Lung (tissue), 12 donors: ENCODE data around the gene TRAPPC13. TPM values are rescaled to one million over a fixed set of nuclear protein-coding genes. Genes with fewer than 3 reads are reported as not detected.

Experiments
- ATAC-seq: fragments of 200-7000 bp; cut with Tn5 transposase; one replicate; pipeline ENCODE4 v1.9.1; 2020; ENCODE audit warnings: moderate number of reproducible peaks; ENCODE audit not compliant: insufficient read depth, low FRiP score
- DNase-seq, 3 donors: peaks; one replicate each; pipeline ENCODE4 v3.0.0-alpha.2; 2013 to 2017
- H3K27ac ChIP-seq, 2 donors: one replicate each; pipeline ENCODE4 v1.5.1; 2013; ENCODE audit warnings: mild to moderate bottlenecking in 2 of 2, moderate library complexity in 2 of 2, control low read depth in 1 of 2, inconsistent platforms in 1 of 2, low read depth in 1 of 2, low read length in 1 of 2
- H3K27me3 ChIP-seq, 3 donors: one replicate each; pipeline ENCODE4 v1.5.1; 2013; ENCODE audit warnings: low read length in 2 of 3; ENCODE audit not compliant: control insufficient read depth in 3 of 3, insufficient read depth in 3 of 3
- H3K36me3 ChIP-seq, 4 donors: one replicate each; pipeline ENCODE4 v1.5.1; 2013; ENCODE audit warnings: low read length in 4 of 4, mild to moderate bottlenecking in 1 of 4, moderate library complexity in 1 of 4; ENCODE audit not compliant: control insufficient read depth in 4 of 4, insufficient read depth in 4 of 4
- H3K4me1 ChIP-seq, 5 donors: one replicate each; pipeline ENCODE4 v1.5.1; 2013; ENCODE audit warnings: low read length in 5 of 5, mild to moderate bottlenecking in 2 of 5, moderate library complexity in 1 of 5; ENCODE audit not compliant: control insufficient read depth in 5 of 5, insufficient read depth in 5 of 5
- H3K4me3 ChIP-seq: one replicate; pipeline ENCODE4 v1.5.1; 2013; ENCODE audit warnings: mild to moderate bottlenecking, control low read depth, moderate library complexity
- H3K9ac ChIP-seq, 2 donors: one replicate each; pipeline ENCODE4 v1.5.1; 2013; ENCODE audit warnings: low read length in 2 of 2, control low read depth in 1 of 2; ENCODE audit not compliant: insufficient read depth in 1 of 2
- H3K9me3 ChIP-seq, 4 donors: one replicate each; pipeline ENCODE4 v1.5.1; 2013; ENCODE audit warnings: low read length in 3 of 4, mild to moderate bottlenecking in 1 of 4, moderate library complexity in 1 of 4; ENCODE audit not compliant: control insufficient read depth in 4 of 4, insufficient read depth in 3 of 4
- CTCF ChIP-seq: IDR thresholded peaks from 2 replicates; pipeline ENCODE4 v1.5.1; 2012; ENCODE audit warnings: mild to moderate bottlenecking; ENCODE audit errors: control extremely low read depth, extremely low read depth
- WGBS, 2 donors: extraction: QIAGEN DNeasy Blood & Tissue Kit; methylation state at CpG; one replicate each; pipeline ENCODE4 v1.1.7; 2013; 5-methylcytosine and 5-hydroxymethylcytosine counted together
- polyA plus RNA-seq, 2 donors: library from polyadenylated mRNA; stranded (reverse); fragments of 200-250 nt; gene quantifications; one replicate each; pipeline ENCODE4 v1.2.1, GENCODE V29; 2013
- total RNA-seq, 2 donors: library from RNA; depleted of rRNA in 1 of 2; stranded (reverse); fragments of >200 nt in 1 of 2; gene quantifications; one replicate each; pipeline ENCODE4 v1.2.1, GENCODE V29; 2014 to 2021
- donor health status: control.
- donor health status: control.
- donor health status: Bipolar disorder and iron deficiency.
- donor health status: healthy.
- donor health status: DM: yes; HTN: yes; CAD: no.

The TRAPPC13 gene
- total and polyA plus RNA-seq, 4 donors: 13.3 to 42.0 (median 17.0) TPM

DNA sequence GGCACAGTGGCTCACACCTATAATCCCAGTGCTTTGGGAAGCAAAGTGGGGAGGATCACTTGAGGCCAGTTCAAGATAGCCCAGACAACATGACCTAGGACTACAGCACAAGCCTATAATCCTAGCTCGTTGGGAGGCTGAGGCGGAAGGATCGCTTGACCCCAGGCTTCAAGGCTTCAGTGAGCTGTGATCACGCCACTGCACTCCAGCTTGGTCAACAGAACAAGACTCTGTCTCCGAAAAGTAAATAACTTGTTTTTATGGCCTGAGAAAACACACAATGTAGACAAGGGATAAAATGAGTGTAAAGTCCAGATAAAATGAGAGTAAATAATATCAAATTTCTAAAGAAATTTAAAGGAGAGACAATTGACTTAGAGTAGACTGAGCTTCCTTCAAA, 26.3 kb downstream of the TRAPPC13 start:
- Histone ChIP-seq H3K4me1 (no peaks in the 10 kb centered on the region), H3K27me3 (no peaks in the 10 kb centered on the region), H3K36me3 (peaks cover 0 to 20% (median 5%) of the 10 kb centered on the region in 4 donors), H3K27ac (no peak overlapping the region), H3K9ac (no peak overlapping the region), H3K4me3 (no peak overlapping the region), H3K9me3 (no peaks in the 10 kb centered on the region)
- TF ChIP-seq CTCF: no peak
- WGBS, 2 donors: 86 to 94% methylated on average over 5 of the region's 5 CpGs
- no peak for ATAC-seq
- DNase-seq: no peak

- ATAC-seq (no peak), DNase-seq (no peak)
- Histone ChIP-seq H3K27ac (no peak overlapping the region), H3K9me3 (no peaks in the 10 kb centered on the region), H3K36me3 (peaks cover 0 to 14% (median 2%) of the 10 kb centered on the region in 4 donors), H3K27me3 (no peaks in the 10 kb centered on the region), H3K9ac (no peak overlapping the region), H3K4me1 (no peaks in the 10 kb centered on the region), H3K4me3 (no peak overlapping the region)
- 81 to 83% methylated on average over 2 of the region's 2 CpGs for WGBS, 2 donors
- no peak for TF ChIP-seq CTCF
Measured at GRCh38 chr5:65654713-65655112, 29.9 kb downstream of the TRAPPC13 start.

DNA sequence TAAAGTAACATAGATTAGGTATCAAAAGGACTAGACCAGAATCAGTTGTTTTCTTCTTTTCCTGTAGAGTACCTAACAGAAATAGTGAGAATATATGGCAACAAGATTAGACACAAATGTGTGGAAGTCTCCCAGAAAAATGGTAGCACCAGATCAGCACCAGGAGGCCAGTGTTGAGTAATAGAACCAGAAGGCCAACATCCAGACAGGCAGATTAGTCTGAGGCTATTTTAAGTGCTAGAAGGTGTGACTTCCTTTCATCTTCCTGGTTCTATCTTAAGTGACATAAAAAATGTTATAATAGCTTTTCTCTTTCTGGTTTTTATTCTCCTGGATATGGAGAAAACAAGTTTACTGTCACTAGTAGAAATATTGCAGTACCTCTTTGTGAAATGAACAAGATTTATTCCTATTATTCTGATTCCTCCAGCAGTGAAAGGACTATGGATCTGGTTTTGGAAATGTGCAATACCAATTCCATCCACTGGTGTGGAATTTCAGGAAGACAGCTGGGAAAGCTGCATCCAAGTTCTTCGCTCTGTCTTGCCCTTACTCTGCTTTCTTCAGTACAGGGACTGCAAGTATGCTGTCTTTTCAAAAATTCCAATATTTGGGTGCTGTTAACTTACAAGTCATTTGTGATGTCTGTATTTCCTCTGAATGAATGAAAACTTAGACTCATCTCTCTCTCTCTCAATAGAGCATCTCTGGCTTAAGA, 39.1 kb downstream of the TRAPPC13 start:
- Histone ChIP-seq H3K27me3 (no peaks in the 10 kb centered on the region), H3K4me3 (no peak overlapping the region), H3K9me3 (no peaks in the 10 kb centered on the region), H3K4me1 (no peaks in the 10 kb centered on the region), H3K36me3 (peaks cover under 1 to 11% (median 4%) of the 10 kb centered on the region in 4 donors), H3K9ac (no peak overlapping the region), H3K27ac (no peak overlapping the region)
- peak in 2 of 3 donors; percentile 7 to 13 for DNase-seq
- no peak for TF ChIP-seq CTCF
- ATAC-seq: no peak
- 91 to 95% methylated on average over 1 of the region's 1 CpG for WGBS, 2 donors
